Bronchial epithelial cell (primary cell): ENCODE results near the gene TRAF3IP1. TPM values are rescaled to one million over a fixed set of nuclear protein-coding genes. Genes with fewer than 3 reads are reported as not detected.
A peak's percentile ranks its signal among the peaks of the same experiment; 100 is the strongest.

Experiments
- DNase-seq: peaks from one replicate; pipeline ENCODE4 v3.0.0-alpha.2; 2010; ENCODE audit warnings: low read depth
- FAIRE-seq: peaks from 2 replicates; lab custom pipeline; 2011; peaks lifted over from hg19 to GRCh38; lab: Jason Lieb, UNC
- H3K27me3 ChIP-seq: 2 replicates; pipeline ENCODE4 v1.5.1; 2011; ENCODE audit warnings: low read length; ENCODE audit not compliant: control insufficient read depth, insufficient read depth
- H3K36me3 ChIP-seq: 2 replicates; pipeline ENCODE4 v1.5.1; 2011; ENCODE audit warnings: low read length; ENCODE audit not compliant: control insufficient read depth, insufficient read depth
- H3K4me3 ChIP-seq: 2 replicates; pipeline ENCODE4 v1.5.1; 2011; ENCODE audit warnings: mild to moderate bottlenecking, low read depth, low read length, control low read depth
- CTCF ChIP-seq: IDR thresholded peaks from 2 replicates; pipeline ENCODE4 v1.5.1; 2011; ENCODE audit warnings: mild to moderate bottlenecking, moderate library complexity, low read length, control low read depth, inconsistent platforms; ENCODE audit not compliant: insufficient read depth, severe bottlenecking
- total RNA-seq: library from RNA; depleted of rRNA; stranded (reverse); fragments of >200 nt; gene quantifications from 2 replicates; pipeline ENCODE4 v1.2.1, GENCODE V29; 2014

TRAF3IP1 gene
- total RNA-seq, 1 donor from 2014 or later = 9.2 TPM

DNA sequence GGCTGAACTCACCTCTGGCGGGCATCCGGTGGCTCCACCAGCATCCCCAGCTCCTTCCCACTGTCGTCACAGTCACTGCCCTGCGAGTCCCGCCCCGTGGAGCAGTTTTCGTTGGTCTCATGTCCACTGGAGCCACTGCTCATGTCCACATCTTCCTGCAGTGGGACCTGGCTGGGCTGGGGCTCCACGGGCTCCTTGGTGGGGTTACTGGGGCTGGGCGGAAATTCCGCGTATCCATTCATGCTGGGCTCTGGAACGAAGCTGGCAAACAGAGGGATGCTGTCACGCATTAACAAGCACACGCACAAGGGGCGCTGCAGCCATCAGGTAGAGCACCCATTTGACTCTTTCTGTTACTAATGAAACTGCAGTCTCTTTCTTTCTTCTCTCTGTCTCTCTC is 42.6 kb upstream of the TRAF3IP1 start:
- Histone ChIP-seq H3K36me3 (peaks cover 26% of the 10 kb centered on the region), H3K4me3 (no peak overlapping the region), H3K27me3 (no peaks in the 10 kb centered on the region)
- peak; percentile 25 for TF ChIP-seq CTCF
- FAIRE-seq (no peak), DNase-seq (no peak)

GRCh38 chr2:238278626-238279323 is 41.5 kb upstream of the TRAF3IP1 start:
- Histone ChIP-seq H3K36me3 (peaks cover 24% of the 10 kb centered on the region), H3K4me3 (no peak overlapping the region), H3K27me3 (no peaks in the 10 kb centered on the region)
- DNase-seq = no peak
- no peak for FAIRE-seq
- TF ChIP-seq CTCF = no peak

GRCh38 chr2:238279324-238279682 is 41.0 kb upstream of the TRAF3IP1 start:
- FAIRE-seq = no peak
- H3K27me3 ChIP-seq = no peaks in the 10 kb centered on the region
- no peak overlapping the region for H3K4me3 ChIP-seq
- peaks cover 22% of the 10 kb centered on the region for H3K36me3 ChIP-seq
- no peak for TF ChIP-seq CTCF
- DNase-seq = no peak

DNA sequence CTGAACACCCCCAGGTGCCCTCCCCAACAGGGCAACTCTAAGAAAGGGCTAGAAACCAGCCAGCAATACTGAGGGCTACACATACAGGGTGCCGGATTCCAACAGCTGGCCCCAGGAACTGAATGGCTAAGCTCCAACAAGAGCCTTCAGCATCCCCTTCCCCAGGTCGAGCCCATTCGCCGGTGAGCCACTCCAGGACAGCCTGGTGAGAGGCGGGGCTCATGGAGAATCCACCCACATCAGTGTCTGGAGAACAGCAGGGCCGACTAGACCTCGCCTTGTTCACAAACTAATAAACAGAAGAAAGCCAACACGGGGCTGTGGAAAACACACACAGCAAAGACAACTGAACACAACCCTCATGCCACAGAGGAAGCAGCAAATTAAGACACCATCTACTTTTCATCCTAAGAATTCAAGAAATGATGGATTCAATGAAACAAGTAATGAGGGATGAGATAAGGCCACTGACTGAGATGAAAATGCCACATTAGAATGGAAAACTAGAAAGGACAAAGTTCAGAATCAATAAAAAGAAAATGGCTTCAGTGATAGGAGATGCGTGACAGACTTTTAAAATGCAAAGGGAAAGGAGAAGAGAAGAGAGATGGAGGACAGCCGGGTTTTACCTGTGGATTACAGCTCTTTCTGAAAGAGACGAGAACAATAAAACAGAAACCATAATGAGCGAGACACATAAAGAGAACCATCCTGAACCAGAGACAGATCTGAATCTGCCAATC is 40.1 kb upstream of the TRAF3IP1 start:
- no peak for TF ChIP-seq CTCF
- Histone ChIP-seq H3K27me3 (no peaks in the 10 kb centered on the region), H3K36me3 (peaks cover 15% of the 10 kb centered on the region), H3K4me3 (no peak overlapping the region)
- FAIRE-seq = peak; percentile 28
- no peak for DNase-seq

- no peak for DNase-seq
- Histone ChIP-seq H3K36me3 (peaks cover 4% of the 10 kb centered on the region), H3K27me3 (no peaks in the 10 kb centered on the region), H3K4me3 (no peak overlapping the region)
- no peak for FAIRE-seq
- TF ChIP-seq CTCF = no peak
Observed at GRCh38 chr2:238281826-238282480, 38.4 kb upstream of the TRAF3IP1 start.
